Progenitor cell of endocrine pancreas (in vitro differentiated cells): Measurements from ENCODE around the gene ZNF618. TPM values are rescaled to one million over a fixed set of nuclear protein-coding genes. Genes with fewer than 3 reads are reported as not detected.

Source experiments
- DNase-seq: peaks from one replicate; pipeline ENCODE4 v3.0.0; 2021; ENCODE audit warnings: low spot score; ENCODE audit not compliant: unreplicated experiment
- H3K27ac Mint-ChIP-seq: 2 replicates; pipeline ENCODE4 v1.8.0; 2021; ENCODE audit warnings: mild to moderate bottlenecking, moderate library complexity, mixed read lengths
- H3K27me3 Mint-ChIP-seq: 2 replicates; pipeline ENCODE4 v1.8.0; 2021; ENCODE audit warnings: mixed read lengths
- H3K36me3 Mint-ChIP-seq: 2 replicates; pipeline ENCODE4 v1.8.0; 2022; ENCODE audit warnings: mixed read lengths; ENCODE audit not compliant: insufficient read depth
- H3K4me1 Mint-ChIP-seq: 2 replicates; pipeline ENCODE4 v1.8.0; 2021; ENCODE audit warnings: low read depth, mixed read lengths
- H3K4me3 Mint-ChIP-seq: 2 replicates; pipeline ENCODE4 v1.8.0; 2021; ENCODE audit warnings: low read depth, mild to moderate bottlenecking, moderate library complexity, mixed read lengths
- H3K9me3 Mint-ChIP-seq: 2 replicates; pipeline ENCODE4 v1.8.0; 2021; ENCODE audit warnings: low read depth, mixed read lengths
- total RNA-seq: library from RNA; stranded (reverse); gene quantifications from 2 replicates; pipeline ENCODE4 v1.2.1, GENCODE V29; 2021
- TF ChIP-seq, protein P1 (sequence below): fragments of 200-600 bp; sonication (generic); IDR thresholded peaks from one replicate; pipeline ENCODE4 v1.5.0; 2021; ENCODE audit warnings: antibody characterized with exemption, mild to moderate bottlenecking; ENCODE audit not compliant: unreplicated experiment

ZNF618 gene
- total RNA-seq, 1 donor from 2014 or later = 85.8 TPM

DNA sequence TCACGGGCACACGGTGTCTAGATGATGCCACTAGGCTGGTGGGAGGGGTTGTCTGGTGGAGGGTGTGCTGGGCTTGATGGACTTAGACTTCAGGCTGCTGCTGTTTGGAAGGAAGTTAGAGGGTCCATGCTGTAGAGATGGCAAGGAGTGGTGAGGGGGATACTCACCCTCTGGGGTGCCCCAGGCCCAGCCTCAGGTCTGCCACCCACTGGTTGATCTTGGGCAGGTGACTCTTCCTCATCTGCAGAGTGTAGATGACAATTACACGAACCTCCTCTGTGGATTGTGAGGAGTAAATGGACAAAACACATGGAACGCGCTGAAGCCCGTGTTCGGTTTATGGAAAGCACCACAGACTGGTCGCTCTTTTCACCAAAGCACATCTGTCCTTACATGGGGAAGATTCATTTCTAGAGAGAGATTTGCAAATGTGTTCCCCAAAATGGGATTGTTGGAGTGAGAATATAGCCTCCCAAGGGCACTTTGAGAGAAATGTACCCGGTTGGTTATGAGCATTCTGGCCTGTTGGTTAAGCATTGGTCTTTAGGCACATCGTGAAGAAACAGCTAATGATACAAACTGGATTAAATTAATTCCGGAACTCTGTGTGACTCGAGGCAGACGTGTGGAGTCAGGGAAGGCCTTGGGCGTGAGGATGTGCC lies 58.2 kb downstream of the ZNF618 start:
- TF ChIP-seq, protein P1, sequence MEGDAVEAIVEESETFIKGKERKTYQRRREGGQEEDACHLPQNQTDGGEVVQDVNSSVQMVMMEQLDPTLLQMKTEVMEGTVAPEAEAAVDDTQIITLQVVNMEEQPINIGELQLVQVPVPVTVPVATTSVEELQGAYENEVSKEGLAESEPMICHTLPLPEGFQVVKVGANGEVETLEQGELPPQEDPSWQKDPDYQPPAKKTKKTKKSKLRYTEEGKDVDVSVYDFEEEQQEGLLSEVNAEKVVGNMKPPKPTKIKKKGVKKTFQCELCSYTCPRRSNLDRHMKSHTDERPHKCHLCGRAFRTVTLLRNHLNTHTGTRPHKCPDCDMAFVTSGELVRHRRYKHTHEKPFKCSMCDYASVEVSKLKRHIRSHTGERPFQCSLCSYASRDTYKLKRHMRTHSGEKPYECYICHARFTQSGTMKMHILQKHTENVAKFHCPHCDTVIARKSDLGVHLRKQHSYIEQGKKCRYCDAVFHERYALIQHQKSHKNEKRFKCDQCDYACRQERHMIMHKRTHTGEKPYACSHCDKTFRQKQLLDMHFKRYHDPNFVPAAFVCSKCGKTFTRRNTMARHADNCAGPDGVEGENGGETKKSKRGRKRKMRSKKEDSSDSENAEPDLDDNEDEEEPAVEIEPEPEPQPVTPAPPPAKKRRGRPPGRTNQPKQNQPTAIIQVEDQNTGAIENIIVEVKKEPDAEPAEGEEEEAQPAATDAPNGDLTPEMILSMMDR = no peak
- Mint-ChIP-seq H3K9me3 (peaks cover 3% of the 10 kb centered on the region), H3K27me3 (no peaks in the 10 kb centered on the region), H3K27ac (no peak overlapping the region), H3K36me3 (peaks cover 4% of the 10 kb centered on the region), H3K4me3 (no peak overlapping the region), H3K4me1 (peaks cover 16% of the 10 kb centered on the region)
- no peak for DNase-seq

DNA sequence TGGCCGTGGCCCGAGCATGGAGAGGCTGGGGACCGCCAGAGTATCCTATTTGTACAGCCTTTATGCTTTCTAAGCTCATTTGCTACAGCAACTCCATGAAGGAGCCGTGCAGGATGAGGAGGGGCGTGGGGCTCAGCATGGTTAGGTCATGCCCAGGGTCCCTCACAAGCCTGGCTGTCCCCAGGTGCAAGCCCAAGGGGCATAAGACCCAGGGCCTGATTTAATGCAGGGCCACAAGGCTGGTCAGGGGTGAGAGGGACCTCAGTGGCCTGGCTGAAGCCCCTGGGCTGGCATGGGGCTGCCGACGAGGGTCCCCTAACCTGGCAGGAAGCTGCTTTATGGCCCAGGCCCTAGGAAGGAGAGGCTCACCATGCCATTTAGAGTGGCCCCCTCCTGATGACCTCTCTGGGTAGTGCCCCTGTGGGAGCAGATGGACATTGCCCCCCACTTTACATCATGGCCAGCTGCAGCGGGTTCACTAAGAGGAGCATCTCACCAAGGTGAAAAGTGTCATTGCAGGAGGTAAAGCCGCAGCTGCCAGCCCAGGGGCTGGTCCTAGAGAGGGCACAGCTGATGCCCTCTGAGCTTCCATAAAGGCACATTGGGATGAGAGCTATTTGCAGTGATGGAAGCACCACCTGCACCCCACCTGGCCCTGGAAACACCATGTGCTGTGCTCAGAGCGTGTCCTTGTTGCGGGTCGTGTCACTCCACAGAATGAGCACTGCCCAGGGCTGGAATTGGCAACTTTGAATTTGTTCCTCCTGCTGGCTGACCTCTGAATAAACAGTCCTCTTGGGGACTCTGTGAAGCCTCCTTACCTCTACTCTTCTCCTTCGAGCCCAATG lies 58.9 kb downstream of the ZNF618 start:
- H3K4me1 Mint-ChIP-seq = peaks cover 10% of the 10 kb centered on the region
- no peak for DNase-seq
- H3K27ac Mint-ChIP-seq = no peak overlapping the region
- no peaks in the 10 kb centered on the region for H3K27me3 Mint-ChIP-seq
- peaks cover 2% of the 10 kb centered on the region for H3K36me3 Mint-ChIP-seq
- TF ChIP-seq, protein P1 = no peak
- H3K9me3 Mint-ChIP-seq = no peaks in the 10 kb centered on the region
- no peak overlapping the region for H3K4me3 Mint-ChIP-seq

DNA sequence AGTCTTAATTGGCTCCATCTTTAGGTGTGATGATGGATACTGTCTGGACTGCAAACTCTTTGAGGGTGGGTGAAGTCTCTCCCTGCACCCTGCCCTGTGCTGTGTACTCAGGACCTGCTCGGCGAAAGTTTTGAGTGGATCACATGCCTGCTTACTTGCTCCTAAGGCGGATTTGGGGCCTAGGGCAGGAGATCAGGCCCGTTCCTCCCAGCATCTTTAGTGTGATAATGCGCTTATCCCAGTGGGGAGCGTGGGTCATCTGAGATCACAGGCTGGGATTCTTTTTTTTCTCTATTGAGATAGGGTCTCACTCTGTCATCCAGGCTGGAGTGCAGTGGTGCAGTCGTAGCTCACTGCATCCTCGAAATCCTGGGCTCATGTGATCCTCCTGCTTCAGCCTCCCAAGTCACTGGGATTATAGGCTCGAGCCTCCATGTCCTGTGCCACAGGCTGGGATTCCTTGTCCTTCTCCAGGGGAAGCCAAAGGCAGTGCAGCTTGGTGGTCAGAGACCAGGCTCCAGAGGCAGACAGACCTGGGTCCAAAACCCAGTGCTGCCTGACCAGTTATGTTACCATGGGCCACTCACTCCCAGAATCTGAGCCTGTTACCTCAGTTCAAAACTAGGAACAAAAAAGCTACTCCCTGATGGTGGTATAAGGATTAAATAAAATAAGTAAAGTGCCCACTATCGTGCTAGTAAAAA lies 59.7 kb downstream of the ZNF618 start:
- DNase-seq = no peak
- no peak overlapping the region for H3K27ac Mint-ChIP-seq

DNA sequence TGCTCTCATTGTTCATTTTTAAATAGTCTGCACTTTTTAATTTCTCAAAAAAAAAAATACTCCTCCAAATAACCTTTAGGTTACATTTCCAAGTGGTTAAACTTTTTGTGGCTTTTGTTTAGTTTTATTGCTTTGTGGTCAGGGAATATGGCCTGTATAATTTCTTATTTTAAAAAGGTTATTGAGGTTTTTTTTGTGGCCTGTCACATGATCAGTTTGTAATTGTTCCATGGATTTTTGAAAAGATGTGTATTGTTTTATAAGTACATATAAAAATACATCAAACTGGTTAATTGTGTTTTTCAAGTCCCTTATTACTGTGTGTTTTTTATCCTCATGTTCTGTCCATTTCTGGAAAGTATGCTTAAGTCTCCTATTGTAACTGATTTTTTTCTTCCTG lies 64.0 kb downstream of the ZNF618 start:
- peaks cover 13% of the 10 kb centered on the region for H3K4me1 Mint-ChIP-seq
- DNase-seq = no peak
- no peak overlapping the region for H3K4me3 Mint-ChIP-seq
- TF ChIP-seq, protein P1 = no peak
- H3K36me3 Mint-ChIP-seq = peaks cover 14% of the 10 kb centered on the region
- H3K27ac Mint-ChIP-seq = no peak overlapping the region
- H3K9me3 Mint-ChIP-seq = no peaks in the 10 kb centered on the region
- no peaks in the 10 kb centered on the region for H3K27me3 Mint-ChIP-seq

More for the DNA sequence above, 59.7 kb downstream of the ZNF618 start:
- Mint-ChIP-seq H3K27me3 (no peaks in the 10 kb centered on the region), H3K4me3 (no peak overlapping the region), H3K36me3 (peaks cover 4% of the 10 kb centered on the region), H3K9me3 (no peaks in the 10 kb centered on the region), H3K4me1 (peaks cover 8% of the 10 kb centered on the region)
- TF ChIP-seq, protein P1 = no peak

DNA sequence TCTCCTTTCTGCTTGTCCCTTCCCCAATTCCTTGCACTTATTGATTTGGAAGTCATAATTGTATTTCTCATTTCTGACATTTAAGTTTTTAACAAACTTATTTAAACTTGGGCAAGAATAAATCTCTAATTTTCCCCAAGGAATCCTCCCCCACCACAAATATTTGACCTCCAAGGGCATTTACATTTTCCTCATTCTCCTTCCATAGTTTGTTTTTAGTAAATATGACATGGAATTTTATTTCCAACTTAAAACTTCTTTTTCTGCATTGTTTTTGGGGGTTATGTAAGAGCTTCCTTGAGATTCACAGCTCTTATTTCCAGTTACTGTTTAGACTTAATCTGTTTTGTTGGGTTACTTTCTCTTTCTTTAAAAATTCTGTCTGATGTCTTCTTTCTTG lies 64.9 kb downstream of the ZNF618 start:
- Mint-ChIP-seq H3K9me3 (no peaks in the 10 kb centered on the region), H3K27me3 (no peaks in the 10 kb centered on the region), H3K27ac (no peak overlapping the region), H3K4me1 (peaks cover 13% of the 10 kb centered on the region), H3K4me3 (no peak overlapping the region), H3K36me3 (peaks cover 16% of the 10 kb centered on the region)
- TF ChIP-seq, protein P1 = no peak
- no peak for DNase-seq
